ENCODE data around the gene ZNF580.

Gene ZNF580

DNA sequence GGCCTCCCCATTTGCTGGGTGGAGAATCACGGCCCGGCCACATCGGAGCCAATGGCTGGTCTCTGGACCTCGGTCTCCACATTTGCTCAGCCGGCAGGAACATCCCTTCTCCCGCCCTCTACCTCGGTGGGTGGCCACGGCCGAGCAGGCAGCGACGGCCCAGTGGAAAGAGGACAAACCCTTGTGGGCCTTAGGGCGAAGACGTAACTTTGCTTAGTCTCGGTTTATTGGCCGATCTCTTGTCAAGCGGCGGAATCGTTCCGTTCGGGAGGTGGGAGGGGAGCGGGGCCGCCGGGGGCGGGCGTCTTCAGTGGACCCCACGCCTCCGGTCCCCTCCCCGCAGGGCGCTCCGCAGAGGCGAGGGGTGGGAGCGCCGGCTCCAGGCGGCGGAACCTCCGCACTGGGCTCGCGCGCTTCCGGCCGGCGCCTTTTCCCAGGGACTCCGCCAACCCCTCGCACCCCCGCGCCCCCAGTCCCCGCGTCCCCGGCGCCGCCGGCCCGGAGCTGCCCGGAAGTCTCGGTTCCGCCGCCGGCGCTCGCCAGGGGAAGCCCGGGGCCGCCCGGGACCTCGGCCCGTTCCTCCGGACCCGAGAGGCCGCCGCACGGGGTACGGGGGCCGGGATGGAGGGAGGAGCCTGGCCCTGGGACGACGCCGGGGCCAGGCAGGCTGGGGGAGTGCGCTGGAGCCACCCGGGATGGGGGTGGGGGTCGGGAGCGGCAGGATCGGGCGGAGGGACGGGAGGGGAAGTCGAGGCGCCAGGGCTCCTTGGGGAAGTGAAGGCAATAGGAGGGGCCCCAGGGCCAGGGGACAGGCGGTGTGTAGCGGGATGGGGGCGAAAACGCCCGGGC, at the start of gene ZNF580 (continued):
- TF ChIP-seq, protein P1, sequence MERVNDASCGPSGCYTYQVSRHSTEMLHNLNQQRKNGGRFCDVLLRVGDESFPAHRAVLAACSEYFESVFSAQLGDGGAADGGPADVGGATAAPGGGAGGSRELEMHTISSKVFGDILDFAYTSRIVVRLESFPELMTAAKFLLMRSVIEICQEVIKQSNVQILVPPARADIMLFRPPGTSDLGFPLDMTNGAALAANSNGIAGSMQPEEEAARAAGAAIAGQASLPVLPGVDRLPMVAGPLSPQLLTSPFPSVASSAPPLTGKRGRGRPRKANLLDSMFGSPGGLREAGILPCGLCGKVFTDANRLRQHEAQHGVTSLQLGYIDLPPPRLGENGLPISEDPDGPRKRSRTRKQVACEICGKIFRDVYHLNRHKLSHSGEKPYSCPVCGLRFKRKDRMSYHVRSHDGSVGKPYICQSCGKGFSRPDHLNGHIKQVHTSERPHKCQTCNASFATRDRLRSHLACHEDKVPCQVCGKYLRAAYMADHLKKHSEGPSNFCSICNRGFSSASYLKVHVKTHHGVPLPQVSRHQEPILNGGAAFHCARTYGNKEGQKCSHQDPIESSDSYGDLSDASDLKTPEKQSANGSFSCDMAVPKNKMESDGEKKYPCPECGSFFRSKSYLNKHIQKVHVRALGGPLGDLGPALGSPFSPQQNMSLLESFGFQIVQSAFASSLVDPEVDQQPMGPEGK (tag by site-specific recombination; IDR thresholded peaks at IDR 0.05) = peak; percentile 78
- TF ChIP-seq ZNF26 (tag by site-specific recombination; IDR thresholded peaks at IDR 0.05) = no peak
- no peak for TF ChIP-seq ZNF391 (tag by site-specific recombination; IDR thresholded peaks at IDR 0.05; ENCODE audit: borderline replicate concordance, low read depth)
- no peak for TF ChIP-seq ZNF621 (tag by site-specific recombination; IDR thresholded peaks at IDR 0.05)
- TF ChIP-seq ZNF624 (tag by site-specific recombination; IDR thresholded peaks at IDR 0.05) = no peak
- TF ChIP-seq ZSCAN30 (tag by site-specific recombination; IDR thresholded peaks at IDR 0.05) = peak; percentile 54; the same call in 1 of the 2 replicates
- no peak for TF ChIP-seq ZNF791 (tag by site-specific recombination; IDR thresholded peaks at IDR 0.05)
- TF ChIP-seq ZNF501 (tag by site-specific recombination; IDR thresholded peaks at IDR 0.05) = peak; percentile 49; the same call in 1 of the 2 replicates
- peak; percentile 61 for TF ChIP-seq ZXDB (tag by site-specific recombination; IDR thresholded peaks at IDR 0.05)
- no peak for TF ChIP-seq GLI4 (tag by site-specific recombination; IDR thresholded peaks at IDR 0.05)
- TF ChIP-seq ZNF138 (tag by site-specific recombination; IDR thresholded peaks at IDR 0.05; ENCODE audit: borderline replicate concordance) = no peak
- TF ChIP-seq HOXC10 (CRISPR knock-in tag; IDR thresholded peaks at IDR 0.05) = peak; percentile 63; the same call in 1 of the 2 replicates
- TF ChIP-seq ZNF114 (tag by site-specific recombination; IDR thresholded peaks at IDR 0.05) = no peak
- TF ChIP-seq ZNF513 (tag by site-specific recombination; IDR thresholded peaks at IDR 0.05) = no peak
- no peak for TF ChIP-seq ZNF549 (tag by site-specific recombination; IDR thresholded peaks at IDR 0.05)
- TF ChIP-seq ZBTB21 (tag by site-specific recombination; IDR thresholded peaks at IDR 0.05) = no peak
- TF ChIP-seq GLIS2 (tag by site-specific recombination; IDR thresholded peaks at IDR 0.05) = peak; percentile 96
- TF ChIP-seq ZNF660 (tag by site-specific recombination; IDR thresholded peaks at IDR 0.05) = peak; percentile 47; the same call in 1 of the 2 replicates
- TF ChIP-seq ZNF423 (tag by site-specific recombination; IDR thresholded peaks at IDR 0.05) = no peak
- peak; percentile 87 for TF ChIP-seq ZBTB6 (tag by site-specific recombination; IDR thresholded peaks at IDR 0.05)
- peak; percentile 43; the same call in 1 of the 2 replicates for TF ChIP-seq ZFP37 (tag by site-specific recombination; IDR thresholded peaks at IDR 0.05)
- TF ChIP-seq ZNF596 (tag by site-specific recombination; IDR thresholded peaks at IDR 0.05) = peak; percentile 41; the same call in 1 of the 2 replicates
- TF ChIP-seq ZFP69B (tag by site-specific recombination; IDR thresholded peaks at IDR 0.05) = peak; percentile 96
- TF ChIP-seq ZEB2 (tag by site-specific recombination; IDR thresholded peaks at IDR 0.05) = peak; percentile 69
- TF ChIP-seq, protein P2, sequence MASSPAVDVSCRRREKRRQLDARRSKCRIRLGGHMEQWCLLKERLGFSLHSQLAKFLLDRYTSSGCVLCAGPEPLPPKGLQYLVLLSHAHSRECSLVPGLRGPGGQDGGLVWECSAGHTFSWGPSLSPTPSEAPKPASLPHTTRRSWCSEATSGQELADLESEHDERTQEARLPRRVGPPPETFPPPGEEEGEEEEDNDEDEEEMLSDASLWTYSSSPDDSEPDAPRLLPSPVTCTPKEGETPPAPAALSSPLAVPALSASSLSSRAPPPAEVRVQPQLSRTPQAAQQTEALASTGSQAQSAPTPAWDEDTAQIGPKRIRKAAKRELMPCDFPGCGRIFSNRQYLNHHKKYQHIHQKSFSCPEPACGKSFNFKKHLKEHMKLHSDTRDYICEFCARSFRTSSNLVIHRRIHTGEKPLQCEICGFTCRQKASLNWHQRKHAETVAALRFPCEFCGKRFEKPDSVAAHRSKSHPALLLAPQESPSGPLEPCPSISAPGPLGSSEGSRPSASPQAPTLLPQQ (tag by site-specific recombination; IDR thresholded peaks at IDR 0.05) = peak; percentile 98
- no peak for TF ChIP-seq ZNF184 (tag by site-specific recombination; IDR thresholded peaks at IDR 0.05)
- peak; percentile 59; the same call in 1 of the 2 replicates for TF ChIP-seq ZNF561 (tag by site-specific recombination; IDR thresholded peaks at IDR 0.05; ENCODE audit: borderline replicate concordance)
- TF ChIP-seq ZIC2 (tag by site-specific recombination; IDR thresholded peaks at IDR 0.05) = peak; percentile 51
- TF ChIP-seq ZNF157 (tag by site-specific recombination; IDR thresholded peaks at IDR 0.05) = no peak
- TF ChIP-seq, protein P3, sequence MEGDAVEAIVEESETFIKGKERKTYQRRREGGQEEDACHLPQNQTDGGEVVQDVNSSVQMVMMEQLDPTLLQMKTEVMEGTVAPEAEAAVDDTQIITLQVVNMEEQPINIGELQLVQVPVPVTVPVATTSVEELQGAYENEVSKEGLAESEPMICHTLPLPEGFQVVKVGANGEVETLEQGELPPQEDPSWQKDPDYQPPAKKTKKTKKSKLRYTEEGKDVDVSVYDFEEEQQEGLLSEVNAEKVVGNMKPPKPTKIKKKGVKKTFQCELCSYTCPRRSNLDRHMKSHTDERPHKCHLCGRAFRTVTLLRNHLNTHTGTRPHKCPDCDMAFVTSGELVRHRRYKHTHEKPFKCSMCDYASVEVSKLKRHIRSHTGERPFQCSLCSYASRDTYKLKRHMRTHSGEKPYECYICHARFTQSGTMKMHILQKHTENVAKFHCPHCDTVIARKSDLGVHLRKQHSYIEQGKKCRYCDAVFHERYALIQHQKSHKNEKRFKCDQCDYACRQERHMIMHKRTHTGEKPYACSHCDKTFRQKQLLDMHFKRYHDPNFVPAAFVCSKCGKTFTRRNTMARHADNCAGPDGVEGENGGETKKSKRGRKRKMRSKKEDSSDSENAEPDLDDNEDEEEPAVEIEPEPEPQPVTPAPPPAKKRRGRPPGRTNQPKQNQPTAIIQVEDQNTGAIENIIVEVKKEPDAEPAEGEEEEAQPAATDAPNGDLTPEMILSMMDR (tag by site-specific recombination; IDR thresholded peaks at IDR 0.05) = peak; percentile 19; the same call in 1 of the 2 replicates
- peak; percentile 90 for TF ChIP-seq ZNF335 (tag by site-specific recombination; conservative IDR thresholded peaks at IDR 0.05)

Data from HEK293 (cell line).